Measurements from ENCODE around the gene OOEP. TPM values are rescaled to one million over a fixed set of nuclear protein-coding genes. Genes with fewer than 3 reads are reported as not detected.

Gene OOEP
- 10 to 100 TPM; 14.1 to 26.9 TPM for total RNA-seq
- 24.8 TPM for polyA plus RNA-seq (ENCODE audit: insufficient read depth, low read depth, low replicate concordance)
- long read RNA-seq, donor 1, partial matches to known transcripts, result 0 of 4 reads
- long read RNA-seq, donor 1, other reads (novel, unspliced or antisense), result 0 of 4 reads
- long read RNA-seq, donor 2, partial matches to known transcripts, result 0 of 4 reads
- long read RNA-seq, donor 2, other reads (novel, unspliced or antisense), result 0 of 4 reads

GRCh38 chr6:73369563-73369962 lies at the start of gene OOEP:
OOEP (minus strand) TSS chr6:73369897; CDS start chr6:73369792, 105 bp downstream.
- Histone ChIP-seq H3K27me3 (no peaks in the 10 kb centered on the region), H3K27ac (no peak within 1 kb of the TSS), H3K4me1 (no peaks in the 10 kb centered on the region), H3K4me3 (peak within 1 kb of the TSS; percentile 45 to 63), H3K9me3 (no peaks in the 10 kb centered on the region), H3K36me3 (ENCODE audit: low read depth, missing control alignments) (no peaks in the 10 kb centered on the region)
- no peak for TF ChIP-seq POLR2A (IDR thresholded peaks at IDR 0.05)
- TF ChIP-seq, protein P1, sequence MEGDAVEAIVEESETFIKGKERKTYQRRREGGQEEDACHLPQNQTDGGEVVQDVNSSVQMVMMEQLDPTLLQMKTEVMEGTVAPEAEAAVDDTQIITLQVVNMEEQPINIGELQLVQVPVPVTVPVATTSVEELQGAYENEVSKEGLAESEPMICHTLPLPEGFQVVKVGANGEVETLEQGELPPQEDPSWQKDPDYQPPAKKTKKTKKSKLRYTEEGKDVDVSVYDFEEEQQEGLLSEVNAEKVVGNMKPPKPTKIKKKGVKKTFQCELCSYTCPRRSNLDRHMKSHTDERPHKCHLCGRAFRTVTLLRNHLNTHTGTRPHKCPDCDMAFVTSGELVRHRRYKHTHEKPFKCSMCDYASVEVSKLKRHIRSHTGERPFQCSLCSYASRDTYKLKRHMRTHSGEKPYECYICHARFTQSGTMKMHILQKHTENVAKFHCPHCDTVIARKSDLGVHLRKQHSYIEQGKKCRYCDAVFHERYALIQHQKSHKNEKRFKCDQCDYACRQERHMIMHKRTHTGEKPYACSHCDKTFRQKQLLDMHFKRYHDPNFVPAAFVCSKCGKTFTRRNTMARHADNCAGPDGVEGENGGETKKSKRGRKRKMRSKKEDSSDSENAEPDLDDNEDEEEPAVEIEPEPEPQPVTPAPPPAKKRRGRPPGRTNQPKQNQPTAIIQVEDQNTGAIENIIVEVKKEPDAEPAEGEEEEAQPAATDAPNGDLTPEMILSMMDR (IDR thresholded peaks at IDR 0.05), result no peak
- 75 to 86% methylated on average over 32 to 36 of the region's 36 CpGs for WGBS, 2 donors
- peak; percentile 63 for DNase-seq
- intact Hi-C loops (cut with DNase I; ENCODE audit: low total_unique reads), result no loop called here

GRCh38 chr6:73418081-73418741 lies 48.5 kb upstream of the OOEP start:
- Histone ChIP-seq H3K4me3 (no peak overlapping the region), H3K27ac (no peak overlapping the region), H3K36me3 (ENCODE audit: low read depth, missing control alignments) (no peaks in the 10 kb centered on the region), H3K27me3 (no peaks in the 10 kb centered on the region), H3K9me3 (no peaks in the 10 kb centered on the region), H3K4me1 (no peaks in the 10 kb centered on the region)
- intact Hi-C loops (cut with DNase I; ENCODE audit: low total_unique reads), result no loop called here
- 85 to 86% methylated on average over 11 of the region's 11 CpGs for WGBS, 2 donors
- TF ChIP-seq, protein P1 (IDR thresholded peaks at IDR 0.05), result no peak
- TF ChIP-seq POLR2A (IDR thresholded peaks at IDR 0.05), result no peak
- no peak for DNase-seq

GRCh38 chr6:73413102-73413501 lies 43.4 kb upstream of the OOEP start:
- no peaks in the 10 kb centered on the region for H3K36me3 ChIP-seq (ENCODE audit: low read depth, missing control alignments)
- 81 to 84% methylated on average over 3 of the region's 3 CpGs for WGBS, 2 donors
- no peaks in the 10 kb centered on the region for H3K9me3 ChIP-seq
- no peak for TF ChIP-seq POLR2A (IDR thresholded peaks at IDR 0.05)
- TF ChIP-seq, protein P1 (IDR thresholded peaks at IDR 0.05), result no peak
- no peak overlapping the region for H3K27ac ChIP-seq
- no peak for DNase-seq
- H3K4me3 ChIP-seq, result no peak overlapping the region
- intact Hi-C loops (cut with DNase I; ENCODE audit: low total_unique reads), result no loop called here
- H3K27me3 ChIP-seq, result no peaks in the 10 kb centered on the region
- H3K4me1 ChIP-seq, result no peaks in the 10 kb centered on the region

DNA sequence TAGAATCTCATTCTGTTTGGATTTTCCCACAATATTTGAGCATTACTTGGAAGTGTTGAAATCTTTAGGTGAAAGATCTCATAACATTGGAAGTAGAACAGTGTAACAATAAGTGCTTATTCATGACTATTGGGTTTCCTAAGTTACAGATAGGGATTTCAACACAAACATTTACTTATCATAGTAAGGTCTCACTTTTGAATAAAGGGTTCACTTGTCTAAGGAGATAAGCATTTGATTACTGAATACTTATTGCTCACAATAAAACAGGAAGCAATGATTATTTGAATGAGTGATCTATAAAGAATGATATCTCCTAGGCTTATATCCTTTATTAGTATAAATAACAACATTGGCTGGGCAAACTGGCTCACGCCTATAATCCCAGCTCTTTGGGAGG lies 39.7 kb upstream of the OOEP start:
- H3K27me3 ChIP-seq, result no peaks in the 10 kb centered on the region
- no peak for DNase-seq
- WGBS, 2 donors, result 85 to 92% methylated on average over 1 of the region's 1 CpG
- no peaks in the 10 kb centered on the region for H3K36me3 ChIP-seq (ENCODE audit: low read depth, missing control alignments)
- no peak for TF ChIP-seq POLR2A (IDR thresholded peaks at IDR 0.05)
- TF ChIP-seq, protein P1 (IDR thresholded peaks at IDR 0.05), result no peak
- H3K9me3 ChIP-seq, result no peaks in the 10 kb centered on the region
- H3K4me1 ChIP-seq, result no peaks in the 10 kb centered on the region
- H3K27ac ChIP-seq, result no peak overlapping the region
- no peak overlapping the region for H3K4me3 ChIP-seq
- intact Hi-C loops (cut with DNase I; ENCODE audit: low total_unique reads), result no loop called here

DNA sequence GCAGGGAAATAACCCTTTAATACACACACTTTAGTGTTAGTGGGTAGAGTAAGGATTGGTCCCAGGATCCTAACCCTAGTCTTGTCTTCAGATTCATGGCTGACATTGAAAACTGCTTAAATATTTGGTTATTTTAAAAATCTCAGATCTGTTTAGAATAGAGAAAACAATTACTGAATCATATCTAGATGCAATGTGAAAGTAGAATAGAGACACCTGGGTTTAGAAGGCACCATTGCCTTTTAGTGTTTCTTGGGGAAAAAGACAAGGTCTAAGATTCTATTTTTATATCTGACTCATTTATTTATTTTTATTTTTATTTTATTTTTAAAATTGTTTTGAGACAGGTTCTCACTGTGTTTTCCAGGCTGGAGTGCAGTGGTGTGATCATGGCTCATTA lies 31.0 kb upstream of the OOEP start:
- Histone ChIP-seq H3K4me1 (no peaks in the 10 kb centered on the region), H3K4me3 (no peak overlapping the region), H3K27me3 (no peaks in the 10 kb centered on the region), H3K9me3 (no peaks in the 10 kb centered on the region), H3K27ac (no peak overlapping the region), H3K36me3 (ENCODE audit: low read depth, missing control alignments) (no peaks in the 10 kb centered on the region)
- TF ChIP-seq POLR2A (IDR thresholded peaks at IDR 0.05), result no peak
- intact Hi-C loops (cut with DNase I; ENCODE audit: low total_unique reads), result no loop called here
- no peak for DNase-seq
